Activated CD4-positive, alpha-beta memory T cell treated with anti-CD3 and anti-CD28 coated beads for 36 hours (primary cell): Measurements from ENCODE around the gene FGD2. TPM values are rescaled to one million over a fixed set of nuclear protein-coding genes. Genes with fewer than 3 reads are reported as not detected.
A peak's percentile ranks its signal among the peaks of the same experiment; 100 is the strongest.

Experiments
- CTCF ChIA-PET: fragments of 350-600 bp; sonication (Branson Sonifier 250); formaldehyde crosslinking; loops from one replicate; lab custom pipeline; 2021; ENCODE audit warnings: antibody characterized with exemption, inconsistent platforms; lab: Charles Lee
- POLR2A ChIA-PET: fragments of 350-600 bp; sonication (Branson Sonifier 250); formaldehyde crosslinking; loops from one replicate; lab custom pipeline; 2021; ENCODE audit warnings: antibody characterized with exemption; lab: Charles Lee
- DNase-seq: peaks from one replicate; pipeline ENCODE4 v3.0.0-alpha.2; 2020
- H3K27ac Mint-ChIP-seq: one replicate; pipeline ENCODE4 v1.8.0; 2021; ENCODE audit warnings: mixed read lengths
- H3K27me3 Mint-ChIP-seq: one replicate; pipeline ENCODE4 v1.8.0; 2021; ENCODE audit warnings: mixed read lengths
- H3K36me3 Mint-ChIP-seq: one replicate; pipeline ENCODE4 v1.8.0; 2021; ENCODE audit warnings: mixed read lengths
- H3K4me1 Mint-ChIP-seq: one replicate; pipeline ENCODE4 v1.8.0; 2021; ENCODE audit warnings: low read depth, mixed read lengths
- H3K4me3 Mint-ChIP-seq: one replicate; pipeline ENCODE4 v1.8.0; 2021; ENCODE audit warnings: mild to moderate bottlenecking, mixed read lengths
- H3K9me3 Mint-ChIP-seq: one replicate; pipeline ENCODE4 v1.8.0; 2021; ENCODE audit warnings: mixed read lengths
- intact Hi-C: fragments of 100-400 bp; cut with micrococcal nuclease; formaldehyde crosslinking; loops from one replicate; pipeline ENCODE4 v1.15.1; 2023
- total RNA-seq, 2 experiments: library from RNA; stranded (reverse); gene quantifications; one replicate each; pipeline ENCODE4 v1.2.3, GENCODE V29; 2021

FGD2 gene
- total RNA-seq, 2 experiments from 2014 or later = 0.48 to 0.52 TPM

- no peaks in the 10 kb centered on the region for H3K9me3 Mint-ChIP-seq
- no peak overlapping the region for H3K4me3 Mint-ChIP-seq
- H3K36me3 Mint-ChIP-seq = no peaks in the 10 kb centered on the region
- peak; percentile 83 for DNase-seq
- H3K4me1 Mint-ChIP-seq = peaks cover 60% of the 10 kb centered on the region
- H3K27me3 Mint-ChIP-seq = no peaks in the 10 kb centered on the region
- ChIA-PET POLR2A (interaction anchor here (0.8 to 2.5 kb wide), 2 partner anchors 24 to 25 kb away, joined by 3 to 6 read pairs; no protein-coding TSS in a partner anchor), CTCF (interaction anchor here (1.0 to 22.4 kb wide), 6 partner anchors 25 to 258 kb away, joined by 3 to 850 read pairs (median 120); partner anchors contain the start of gene PIM1)
- intact Hi-C loops = no loop called here
- peak overlapping the region; percentile 61 for H3K27ac Mint-ChIP-seq
These were observed 19.3 kb downstream of the FGD2 start for GRCh38 chr6:37024656-37025337.

GRCh38 chr6:37025621-37026466, 20.4 kb downstream of the FGD2 start:
- POLR2A ChIA-PET = interaction anchor here (0.8 to 1.1 kb wide), 2 partner anchors 24 to 407 kb away, joined by 3 read pairs; partner anchors contain the start of gene CMTR1
- DNase-seq = no peak
- H3K27ac Mint-ChIP-seq = peak overlapping the region; percentile 49
- H3K9me3 Mint-ChIP-seq = peaks cover 6% of the 10 kb centered on the region
- peaks cover 3% of the 10 kb centered on the region for H3K36me3 Mint-ChIP-seq
- H3K27me3 Mint-ChIP-seq = no peaks in the 10 kb centered on the region
- no peak overlapping the region for H3K4me3 Mint-ChIP-seq
- H3K4me1 Mint-ChIP-seq = peaks cover 64% of the 10 kb centered on the region
- CTCF ChIA-PET = interaction anchor here (0.9 to 22.4 kb wide), 5 partner anchors 8 to 180 kb away, joined by 4 to 850 read pairs (median 186); partner anchors contain the start of gene PIM1
- intact Hi-C loops = no loop called here

GRCh38 chr6:37027036-37027720, 21.7 kb downstream of the FGD2 start:
- peaks cover 54% of the 10 kb centered on the region for H3K4me1 Mint-ChIP-seq
- DNase-seq = no peak
- no peak overlapping the region for H3K4me3 Mint-ChIP-seq
- intact Hi-C loops = no loop called here
- H3K27me3 Mint-ChIP-seq = no peaks in the 10 kb centered on the region
- H3K27ac Mint-ChIP-seq = no peak overlapping the region
- CTCF ChIA-PET = interaction anchor here (0.9 to 22.4 kb wide), 4 partner anchors 7 to 179 kb away, joined by 3 to 850 read pairs (median 337); partner anchors contain the start of gene PIM1
- POLR2A ChIA-PET = interaction anchor here (1.1 kb wide), 1 partner anchor 406 kb away, joined by 3 read pairs; the partner anchor contains the start of gene CMTR1
- peaks cover 3% of the 10 kb centered on the region for H3K36me3 Mint-ChIP-seq
- H3K9me3 Mint-ChIP-seq = peaks cover 6% of the 10 kb centered on the region

GRCh38 chr6:37027811-37028469, 22.5 kb downstream of the FGD2 start:
- DNase-seq = no peak
- no peaks in the 10 kb centered on the region for H3K27me3 Mint-ChIP-seq
- H3K4me1 Mint-ChIP-seq = peaks cover 52% of the 10 kb centered on the region
- ChIA-PET CTCF (interaction anchor here (0.9 to 22.4 kb wide), 7 partner anchors 7 to 192 kb away, joined by 3 to 850 read pairs (median 72); partner anchors contain the start of gene PIM1), POLR2A (interaction anchor here (0.6 kb wide), 1 partner anchor 225 kb away, joined by 4 read pairs; no protein-coding TSS in a partner anchor)
- H3K4me3 Mint-ChIP-seq = no peak overlapping the region
- H3K9me3 Mint-ChIP-seq = peaks cover 6% of the 10 kb centered on the region
- peaks cover 3% of the 10 kb centered on the region for H3K36me3 Mint-ChIP-seq
- intact Hi-C loops = no loop called here
- no peak overlapping the region for H3K27ac Mint-ChIP-seq

GRCh38 chr6:37029249-37029971, 24.0 kb downstream of the FGD2 start:
- Mint-ChIP-seq H3K9me3 (peaks cover 6% of the 10 kb centered on the region), H3K27ac (peak overlapping the region; percentile 51), H3K4me1 (peaks cover 53% of the 10 kb centered on the region), H3K36me3 (peaks cover 3% of the 10 kb centered on the region), H3K27me3 (no peaks in the 10 kb centered on the region), H3K4me3 (no peak overlapping the region)
- intact Hi-C loops = loop anchor here (1.0 kb wide), 2 partner anchors 19 to 143 kb away; no protein-coding TSS in a partner anchor
- ChIA-PET POLR2A (interaction anchor here (0.9 to 1.8 kb wide), 6 partner anchors 18 to 181 kb away, joined by 3 to 10 read pairs (median 4); partner anchors contain the start of gene PIM1), CTCF (interaction anchor here (0.6 to 22.4 kb wide), 19 partner anchors 9 to 552 kb away, joined by 3 to 850 read pairs (median 4); partner anchors contain the start of gene PIM1)
- DNase-seq = peak; percentile 72

- peaks cover 6% of the 10 kb centered on the region for H3K9me3 Mint-ChIP-seq
- CTCF ChIA-PET = interaction anchor here (1.3 to 22.4 kb wide), 5 partner anchors 10 to 176 kb away, joined by 5 to 850 read pairs (median 114); partner anchors contain the start of gene PIM1
- H3K4me3 Mint-ChIP-seq = no peak overlapping the region
- peaks cover 3% of the 10 kb centered on the region for H3K36me3 Mint-ChIP-seq
- peaks cover 44% of the 10 kb centered on the region for H3K4me1 Mint-ChIP-seq
- H3K27ac Mint-ChIP-seq = no peak overlapping the region
- no peak for DNase-seq
- POLR2A ChIA-PET = interaction anchor here (1.1 to 1.8 kb wide), 2 partner anchors 139 to 142 kb away, joined by 3 to 10 read pairs; partner anchors contain the start of gene PIM1
- intact Hi-C loops = no loop called here
- no peaks in the 10 kb centered on the region for H3K27me3 Mint-ChIP-seq
These were observed 25.1 kb downstream of the FGD2 start for GRCh38 chr6:37030599-37030998.

- ChIA-PET CTCF (interaction anchor here (1.0 to 22.4 kb wide), 5 partner anchors 12 to 174 kb away, joined by 3 to 850 read pairs (median 114); partner anchors contain the start of gene PIM1), POLR2A (interaction anchor here (3.0 kb wide), 1 partner anchor 141 kb away, joined by 10 read pairs; no protein-coding TSS in a partner anchor)
- Mint-ChIP-seq H3K9me3 (peaks cover 6% of the 10 kb centered on the region), H3K27me3 (no peaks in the 10 kb centered on the region), H3K4me1 (peaks cover 37% of the 10 kb centered on the region), H3K27ac (peak overlapping the region; percentile 25), H3K4me3 (no peak overlapping the region), H3K36me3 (peaks cover 3% of the 10 kb centered on the region)
- intact Hi-C loops = no loop called here
- DNase-seq = no peak
These were observed 26.8 kb downstream of the FGD2 start for GRCh38 chr6:37032239-37032638.

- ChIA-PET CTCF (interaction anchor here (1.3 to 22.4 kb wide), 6 partner anchors 13 to 173 kb away, joined by 4 to 850 read pairs (median 67); partner anchors contain the start of gene PIM1), POLR2A (interaction anchor here (0.5 to 3.0 kb wide), 3 partner anchors 16 to 140 kb away, joined by 4 to 29 read pairs (median 10); no protein-coding TSS in a partner anchor)
- Mint-ChIP-seq H3K27me3 (no peaks in the 10 kb centered on the region), H3K27ac (peak overlapping the region; percentile 86), H3K4me3 (no peak overlapping the region), H3K36me3 (peaks cover 3% of the 10 kb centered on the region), H3K9me3 (peaks cover 6% of the 10 kb centered on the region), H3K4me1 (peaks cover 37% of the 10 kb centered on the region)
- peak; percentile 82 for DNase-seq
- intact Hi-C loops = loop anchor here (1.0 kb wide), 1 partner anchor 10 kb away; no protein-coding TSS in a partner anchor
These were observed 27.8 kb downstream of the FGD2 start for GRCh38 chr6:37033255-37033654.

GRCh38 chr6:37033819-37034795, 28.7 kb downstream of the FGD2 start:
- Mint-ChIP-seq H3K4me1 (peaks cover 41% of the 10 kb centered on the region), H3K36me3 (peaks cover 3% of the 10 kb centered on the region), H3K27ac (peak overlapping the region; percentile 86), H3K4me3 (no peak overlapping the region), H3K27me3 (no peaks in the 10 kb centered on the region), H3K9me3 (peaks cover 6% of the 10 kb centered on the region)
- CTCF ChIA-PET = interaction anchor here (1.3 to 22.4 kb wide), 6 partner anchors 14 to 172 kb away, joined by 4 to 850 read pairs (median 67); partner anchors contain the start of gene PIM1
- POLR2A ChIA-PET = interaction anchor here (0.5 to 3.0 kb wide), 5 partner anchors 15 to 139 kb away, joined by 3 to 29 read pairs (median 5); no protein-coding TSS in a partner anchor
- peak; percentile 62 for DNase-seq
- intact Hi-C loops = loop anchor here (1.0 kb wide), 2 partner anchors 11 to 14 kb away; no protein-coding TSS in a partner anchor
